ENCODE data around the gene MINK1. TPM values are rescaled to one million over a fixed set of nuclear protein-coding genes. Genes with fewer than 3 reads are reported as not detected.
A peak's percentile ranks its signal among the peaks of the same experiment; 100 is the strongest.

The MINK1 gene
- total and polyA plus RNA-seq, 2 of the 13 experiments (the other 11 are each of a cell fraction or from before 2014, with no cell fraction given), result 17.2 to 63.9 TPM

DNA sequence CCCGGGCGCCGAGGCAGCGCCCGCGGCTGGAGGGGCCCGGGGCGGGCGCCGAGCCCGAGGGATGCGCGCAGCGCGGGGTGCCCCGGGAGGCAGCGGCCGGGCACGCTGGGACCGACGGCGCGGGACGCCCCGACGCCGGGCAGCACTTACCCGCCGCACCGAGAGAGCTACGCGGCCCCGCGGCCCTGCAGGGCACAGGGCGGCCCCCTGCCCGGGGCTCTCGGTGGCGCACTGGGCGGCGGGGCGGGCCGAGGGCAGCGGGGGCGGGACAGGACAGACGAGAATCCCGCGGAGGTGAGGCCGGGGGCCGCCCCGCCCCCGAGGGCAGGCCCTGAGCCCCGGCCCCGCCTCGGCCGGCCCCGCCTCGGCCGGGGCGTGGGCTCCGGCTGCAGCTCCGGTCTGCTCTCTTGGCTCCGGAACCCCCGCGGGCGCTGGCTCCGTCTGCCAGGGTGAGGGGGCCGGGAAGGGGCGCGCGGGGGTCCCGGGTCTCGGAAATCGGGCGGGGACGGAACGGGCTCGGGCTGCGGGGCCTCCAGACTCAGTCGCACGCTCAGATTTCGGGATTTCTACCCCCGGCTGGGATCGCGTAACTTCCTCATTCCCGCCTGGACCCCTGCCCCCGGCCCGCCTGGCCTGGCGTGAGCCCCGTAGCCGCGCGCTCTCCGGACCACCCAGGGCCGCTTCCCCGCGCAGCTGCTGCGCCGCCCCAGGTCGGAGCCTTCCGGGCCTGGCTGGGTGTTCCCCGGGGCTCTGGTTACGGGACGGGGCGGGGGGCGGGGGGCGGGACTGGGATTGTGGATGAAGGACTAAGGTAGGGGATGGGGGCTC lies 26.1 kb upstream of the MINK1 start, which contains the start of gene PLD2 (continued):
- TF ChIP-seq ZFP37 (CRISPR knock-in tag; IDR thresholded peaks at IDR 0.05; ENCODE audit: borderline replicate concordance) (no peak), ZNF317 (CRISPR knock-in tag; IDR thresholded peaks at IDR 0.05) (no peak), TOPORS (CRISPR knock-in tag; IDR thresholded peaks at IDR 0.05) (0 out of 2 replicates have a peak, but pooled peaks have one; percentile 42), HES4 (CRISPR knock-in tag; IDR thresholded peaks at IDR 0.05; ENCODE audit: borderline replicate concordance) (0 out of 2 replicates have a peak, but pooled peaks have one; percentile 35), ARNT2 (CRISPR knock-in tag; IDR thresholded peaks at IDR 0.05; ENCODE audit: low read depth) (peak; percentile 16; the same call in 1 of the 2 replicates), U2AF2 (IDR thresholded peaks at IDR 0.05; ENCODE audit: low read depth, low read length) (no peak), ZNF546 (CRISPR knock-in tag; conservative IDR thresholded peaks at IDR 0.05) (no peak), ZNF777 (CRISPR knock-in tag; IDR thresholded peaks at IDR 0.05) (peak; percentile 89), MED8 (CRISPR knock-in tag; IDR thresholded peaks at IDR 0.05; ENCODE audit: insufficient replicate concordance) (no peak), NR2F2 (IDR thresholded peaks at IDR 0.05; ENCODE audit: borderline replicate concordance, low read depth) (no peak), ZNF34 (CRISPR knock-in tag; IDR thresholded peaks at IDR 0.05; ENCODE audit: borderline replicate concordance) (no peak), TBX3 (IDR thresholded peaks at IDR 0.05; ENCODE audit: borderline replicate concordance) (no peak), ZNF264 (CRISPR knock-in tag; IDR thresholded peaks at IDR 0.05) (no peak), JARID2 (CRISPR knock-in tag; IDR thresholded peaks at IDR 0.05; ENCODE audit: insufficient replicate concordance) (no peak), NFKB2 (CRISPR knock-in tag; IDR thresholded peaks at IDR 0.05; ENCODE audit: borderline replicate concordance) (peak; percentile 45; the same call in 1 of the 2 replicates), ZNF556 (CRISPR knock-in tag; IDR thresholded peaks at IDR 0.05; ENCODE audit: borderline replicate concordance) (no peak), ZFP36L1 (CRISPR knock-in tag; IDR thresholded peaks at IDR 0.05) (no peak), CBFB (CRISPR knock-in tag; IDR thresholded peaks at IDR 0.05) (no peak)
- TF ChIP-seq, protein P1, sequence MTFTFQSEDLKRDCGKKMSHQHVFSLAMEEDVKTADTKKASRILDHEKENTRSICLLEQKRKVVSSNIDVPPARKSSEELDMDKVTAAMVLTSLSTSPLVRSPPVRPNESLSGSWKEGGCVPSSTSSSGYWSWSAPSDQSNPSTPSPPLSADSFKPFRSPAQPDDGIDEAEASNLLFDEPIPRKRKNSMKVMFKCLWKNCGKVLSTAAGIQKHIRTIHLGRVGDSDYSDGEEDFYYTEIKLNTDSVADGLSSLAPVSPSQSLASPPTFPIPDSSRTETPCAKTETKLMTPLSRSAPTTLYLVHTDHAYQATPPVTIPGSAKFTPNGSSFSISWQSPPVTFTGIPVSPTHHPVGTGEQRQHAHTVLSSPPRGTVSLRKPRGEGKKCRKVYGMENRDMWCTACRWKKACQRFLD (CRISPR knock-in tag; IDR thresholded peaks at IDR 0.05; ENCODE audit: borderline replicate concordance), result no peak
- TF ChIP-seq, protein P2, sequence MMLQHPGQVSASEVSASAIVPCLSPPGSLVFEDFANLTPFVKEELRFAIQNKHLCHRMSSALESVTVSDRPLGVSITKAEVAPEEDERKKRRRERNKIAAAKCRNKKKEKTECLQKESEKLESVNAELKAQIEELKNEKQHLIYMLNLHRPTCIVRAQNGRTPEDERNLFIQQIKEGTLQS (CRISPR knock-in tag; IDR thresholded peaks at IDR 0.05), result no peak
- TF ChIP-seq, protein P3, sequence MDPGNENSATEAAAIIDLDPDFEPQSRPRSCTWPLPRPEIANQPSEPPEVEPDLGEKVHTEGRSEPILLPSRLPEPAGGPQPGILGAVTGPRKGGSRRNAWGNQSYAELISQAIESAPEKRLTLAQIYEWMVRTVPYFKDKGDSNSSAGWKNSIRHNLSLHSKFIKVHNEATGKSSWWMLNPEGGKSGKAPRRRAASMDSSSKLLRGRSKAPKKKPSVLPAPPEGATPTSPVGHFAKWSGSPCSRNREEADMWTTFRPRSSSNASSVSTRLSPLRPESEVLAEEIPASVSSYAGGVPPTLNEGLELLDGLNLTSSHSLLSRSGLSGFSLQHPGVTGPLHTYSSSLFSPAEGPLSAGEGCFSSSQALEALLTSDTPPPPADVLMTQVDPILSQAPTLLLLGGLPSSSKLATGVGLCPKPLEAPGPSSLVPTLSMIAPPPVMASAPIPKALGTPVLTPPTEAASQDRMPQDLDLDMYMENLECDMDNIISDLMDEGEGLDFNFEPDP (CRISPR knock-in tag; conservative IDR thresholded peaks at IDR 0.05), result no peak
- TF ChIP-seq, protein P4, sequence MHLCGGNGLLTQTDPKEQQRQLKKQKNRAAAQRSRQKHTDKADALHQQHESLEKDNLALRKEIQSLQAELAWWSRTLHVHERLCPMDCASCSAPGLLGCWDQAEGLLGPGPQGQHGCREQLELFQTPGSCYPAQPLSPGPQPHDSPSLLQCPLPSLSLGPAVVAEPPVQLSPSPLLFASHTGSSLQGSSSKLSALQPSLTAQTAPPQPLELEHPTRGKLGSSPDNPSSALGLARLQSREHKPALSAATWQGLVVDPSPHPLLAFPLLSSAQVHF (CRISPR knock-in tag; IDR thresholded peaks at IDR 0.05), result no peak
- TF ChIP-seq, protein P5, sequence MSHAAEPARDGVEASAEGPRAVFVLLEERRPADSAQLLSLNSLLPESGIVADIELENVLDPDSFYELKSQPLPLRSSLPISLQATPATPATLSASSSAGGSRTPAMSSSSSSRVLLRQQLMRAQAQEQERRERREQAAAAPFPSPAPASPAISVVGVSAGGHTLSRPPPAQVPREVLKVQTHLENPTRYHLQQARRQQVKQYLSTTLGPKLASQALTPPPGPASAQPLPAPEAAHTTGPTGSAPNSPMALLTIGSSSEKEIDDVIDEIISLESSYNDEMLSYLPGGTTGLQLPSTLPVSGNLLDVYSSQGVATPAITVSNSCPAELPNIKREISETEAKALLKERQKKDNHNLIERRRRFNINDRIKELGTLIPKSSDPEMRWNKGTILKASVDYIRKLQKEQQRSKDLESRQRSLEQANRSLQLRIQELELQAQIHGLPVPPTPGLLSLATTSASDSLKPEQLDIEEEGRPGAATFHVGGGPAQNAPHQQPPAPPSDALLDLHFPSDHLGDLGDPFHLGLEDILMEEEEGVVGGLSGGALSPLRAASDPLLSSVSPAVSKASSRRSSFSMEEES (CRISPR knock-in tag; IDR thresholded peaks at IDR 0.05), result no peak
